Activated T-cell treated with anti-CD3 and anti-CD28 coated beads, Interleukin-2, amount 50 U/mL, for 72 hours (primary cell): ENCODE data around the gene B4GALT4. TPM values are rescaled to one million over a fixed set of nuclear protein-coding genes. Genes with fewer than 3 reads are reported as not detected.
"Not testable (repeated sequence)": the region's sequence is repeated elsewhere in the genome, so short reads cannot be mapped to it uniquely, and the experiment has no call there.

ENCODE experiments used
- ATAC-seq, 2 donors: fragments of 150-1000 bp; cut with Tn5 transposase; replicated peaks in 1 of 2; 2 replicates each; pipeline ENCODE4 v1.10.0; 2021; ENCODE audit warnings: moderate library complexity in 2 of 2, mild to moderate bottlenecking in 1 of 2
- DNase-seq, 2 donors: peaks; one replicate each; pipeline ENCODE4 v3.0.0; 2021 to 2022; ENCODE audit warnings: mixed read lengths in 1 of 2
- H3K27ac Mint-ChIP-seq: one replicate; pipeline ENCODE4 v1.8.0; 2022; ENCODE audit warnings: mild to moderate bottlenecking, moderate library complexity, mixed read lengths
- H3K27me3 Mint-ChIP-seq: one replicate; pipeline ENCODE4 v1.8.0; 2022; ENCODE audit warnings: low read depth, mixed read lengths
- H3K36me3 Mint-ChIP-seq, 2 donors: one replicate each; pipeline ENCODE4 v1.8.0; 2022; ENCODE audit warnings: mixed read lengths in 2 of 2, mild to moderate bottlenecking in 1 of 2; ENCODE audit not compliant: insufficient read depth in 2 of 2
- H3K4me1 Mint-ChIP-seq: one replicate; pipeline ENCODE4 v1.8.0; 2022; ENCODE audit warnings: low read depth, mixed read lengths
- H3K4me3 Mint-ChIP-seq, 2 donors: one replicate each; pipeline ENCODE4 v1.8.0; 2022; ENCODE audit warnings: mild to moderate bottlenecking in 2 of 2, mixed read lengths in 2 of 2, moderate library complexity in 2 of 2
- H3K9me3 Mint-ChIP-seq, 2 donors: one replicate each; pipeline ENCODE4 v1.8.0; 2022; ENCODE audit warnings: mixed read lengths in 2 of 2
- total RNA-seq, 2 donors: library from RNA; stranded (reverse); gene quantifications; one replicate each; pipeline ENCODE4 v1.2.3, GENCODE V29; 2022

The B4GALT4 gene
- total RNA-seq, result 10 to 100 TPM; 22.7 to 25.2 TPM

GRCh38 chr3:119240591-119241434 is at the start of gene B4GALT4:
Gene B4GALT4, minus strand, starts transcription at chr3:119240878. Its CDS starts 10,779 bp downstream, at chr3:119230099.
- H3K27ac Mint-ChIP-seq, result peak within 1 kb of the TSS; percentile 86
- H3K9me3 Mint-ChIP-seq, result no peaks in the 10 kb centered on the region
- ATAC-seq, result peak; percentile 85 to 88
- peaks cover 2 to 7% of the 10 kb centered on the region in 2 donors for H3K36me3 Mint-ChIP-seq
- peak; percentile 84 for DNase-seq
- no peaks in the 10 kb centered on the region for H3K27me3 Mint-ChIP-seq
- H3K4me3 Mint-ChIP-seq, result peak within 1 kb of the TSS; percentile 83 to 99
- H3K4me1 Mint-ChIP-seq, result peaks cover 53% of the 10 kb centered on the region

- peaks cover 8% of the 10 kb centered on the region for H3K27me3 Mint-ChIP-seq
- peaks cover 17% of the 10 kb centered on the region for H3K4me1 Mint-ChIP-seq
- ATAC-seq (no peak), DNase-seq (no peak)
- peaks cover 9 to 13% of the 10 kb centered on the region in 2 donors for H3K9me3 Mint-ChIP-seq
- peaks cover 10 to 18% of the 10 kb centered on the region in 2 donors for H3K36me3 Mint-ChIP-seq
- no peak overlapping the region for H3K27ac Mint-ChIP-seq
- no peak overlapping the region for H3K4me3 Mint-ChIP-seq
Observed at GRCh38 chr3:119289404-119289770, 48.7 kb upstream of the B4GALT4 start.

GRCh38 chr3:119288669-119289403 is 48.2 kb upstream of the B4GALT4 start:
- H3K4me1 Mint-ChIP-seq, result peaks cover 17% of the 10 kb centered on the region
- peaks cover 8% of the 10 kb centered on the region for H3K27me3 Mint-ChIP-seq
- peaks cover 9 to 13% of the 10 kb centered on the region in 2 donors for H3K9me3 Mint-ChIP-seq
- H3K36me3 Mint-ChIP-seq, result peaks cover 10 to 18% of the 10 kb centered on the region in 2 donors
- no peak overlapping the region for H3K27ac Mint-ChIP-seq
- no peak for ATAC-seq
- DNase-seq, result no peak
- no peak overlapping the region for H3K4me3 Mint-ChIP-seq

GRCh38 chr3:119279584-119280243 is 39.0 kb upstream of the B4GALT4 start:
- Mint-ChIP-seq H3K4me3 (no peak overlapping the region), H3K9me3 (peaks cover 11 to 14% of the 10 kb centered on the region in 2 donors), H3K27ac (no peak overlapping the region), H3K4me1 (no peaks in the 10 kb centered on the region), H3K27me3 (no peaks in the 10 kb centered on the region), H3K36me3 (peaks cover 11 to 12% of the 10 kb centered on the region in 2 donors)
- ATAC-seq (no peak), DNase-seq (no peak)

GRCh38 chr3:119279101-119279554 is 38.5 kb upstream of the B4GALT4 start:
- H3K4me3 Mint-ChIP-seq, result no peak overlapping the region
- H3K27me3 Mint-ChIP-seq, result no peaks in the 10 kb centered on the region
- DNase-seq (no peak), ATAC-seq (no peak)
- H3K36me3 Mint-ChIP-seq, result peaks cover 11 to 12% of the 10 kb centered on the region in 2 donors
- H3K4me1 Mint-ChIP-seq, result no peaks in the 10 kb centered on the region
- H3K9me3 Mint-ChIP-seq, result peaks cover 11 to 14% of the 10 kb centered on the region in 2 donors
- H3K27ac Mint-ChIP-seq, result no peak overlapping the region

- DNase-seq (no peak), ATAC-seq (no peak)
- Mint-ChIP-seq H3K9me3 (peaks cover 3% of the 10 kb centered on the region in 2 donors), H3K4me1 (no peaks in the 10 kb centered on the region), H3K27ac (no peak overlapping the region), H3K4me3 (no peak overlapping the region), H3K27me3 (no peaks in the 10 kb centered on the region), H3K36me3 (peaks cover under 1 to 2% of the 10 kb centered on the region in 2 donors)
Observed at GRCh38 chr3:119276680-119277079, 36.0 kb upstream of the B4GALT4 start.

GRCh38 chr3:119270212-119270611 is 29.5 kb upstream of the B4GALT4 start:
- not testable (repeated sequence) for H3K4me3 Mint-ChIP-seq, H3K36me3 Mint-ChIP-seq, ATAC-seq, DNase-seq, H3K9me3 Mint-ChIP-seq, H3K27ac Mint-ChIP-seq, H3K4me1 Mint-ChIP-seq, H3K27me3 Mint-ChIP-seq

- Mint-ChIP-seq H3K9me3 (no peaks in the 10 kb centered on the region), H3K4me1 (peaks cover 14% of the 10 kb centered on the region), H3K27me3 (no peaks in the 10 kb centered on the region), H3K36me3 (no peaks in the 10 kb centered on the region), H3K4me3 (no peak overlapping the region), H3K27ac (no peak overlapping the region)
- no peak for DNase-seq
- ATAC-seq, result no peak
Observed at GRCh38 chr3:119261055-119261454, 20.4 kb upstream of the B4GALT4 start.

- ATAC-seq, result no peak
Observed at GRCh38 chr3:119259821-119260220, 19.1 kb upstream of the B4GALT4 start.

GRCh38 chr3:119258915-119259314 is 18.2 kb upstream of the B4GALT4 start:
- Mint-ChIP-seq H3K27ac (no peak overlapping the region), H3K4me1 (peaks cover 14% of the 10 kb centered on the region), H3K9me3 (no peaks in the 10 kb centered on the region), H3K4me3 (no peak overlapping the region), H3K36me3 (no peaks in the 10 kb centered on the region), H3K27me3 (no peaks in the 10 kb centered on the region)
- DNase-seq (no peak), ATAC-seq (no peak)

More at GRCh38 chr3:119259821-119260220, 19.1 kb upstream of the B4GALT4 start:
- H3K27ac Mint-ChIP-seq, result no peak overlapping the region
- no peaks in the 10 kb centered on the region for H3K9me3 Mint-ChIP-seq
- H3K27me3 Mint-ChIP-seq, result no peaks in the 10 kb centered on the region
- no peak overlapping the region for H3K4me3 Mint-ChIP-seq
- H3K4me1 Mint-ChIP-seq, result peaks cover 14% of the 10 kb centered on the region
- DNase-seq, result no peak
- H3K36me3 Mint-ChIP-seq, result no peaks in the 10 kb centered on the region

GRCh38 chr3:119257654-119258410 is 17.2 kb upstream of the B4GALT4 start:
- DNase-seq, result no peak
- no peak overlapping the region for H3K27ac Mint-ChIP-seq
- no peak overlapping the region for H3K4me3 Mint-ChIP-seq
- no peaks in the 10 kb centered on the region for H3K36me3 Mint-ChIP-seq
- ATAC-seq, result no peak
- peaks cover 14% of the 10 kb centered on the region for H3K4me1 Mint-ChIP-seq
- H3K9me3 Mint-ChIP-seq, result no peaks in the 10 kb centered on the region
- no peaks in the 10 kb centered on the region for H3K27me3 Mint-ChIP-seq

- Mint-ChIP-seq H3K27me3 (no peaks in the 10 kb centered on the region), H3K4me3 (no peak overlapping the region), H3K27ac (no peak overlapping the region), H3K36me3 (no peaks in the 10 kb centered on the region), H3K4me1 (peaks cover 14% of the 10 kb centered on the region), H3K9me3 (no peaks in the 10 kb centered on the region)
- no peak for DNase-seq
- ATAC-seq, result no peak
Observed at GRCh38 chr3:119257111-119257510, 16.4 kb upstream of the B4GALT4 start.
